ENCODE results near the gene HIRA.

DNA sequence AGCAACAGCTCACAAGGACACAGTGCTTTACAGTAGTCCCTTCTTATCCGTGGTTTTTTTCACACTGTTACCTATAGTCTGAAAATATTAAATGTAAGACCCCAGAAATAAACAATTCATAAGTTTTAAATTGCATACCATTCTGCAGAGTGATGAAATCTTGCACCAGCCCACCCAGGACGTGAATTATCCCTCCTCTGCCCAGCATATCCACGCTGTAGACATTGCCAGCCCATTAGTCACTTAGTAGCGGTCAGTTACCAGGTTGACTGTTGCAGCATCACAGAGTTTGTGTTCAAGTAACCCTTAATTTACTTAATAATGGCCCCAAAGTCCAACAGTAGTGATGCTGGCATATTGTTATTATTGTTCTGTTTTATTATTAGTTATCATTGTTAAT, 143.6 kb downstream of the HIRA start:
- TF ChIP-seq CTCF (conservative IDR thresholded peaks at IDR 0.05; ENCODE audit: low read length) (no peak), EZH2phosphoT487 (IDR thresholded peaks at IDR 0.05; ENCODE audit: borderline replicate concordance, low read depth, low read length) (no peak)

All from OCI-LY7 (cell line).